ENCODE results near the gene HIVEP3.

The HIVEP3 gene

DNA sequence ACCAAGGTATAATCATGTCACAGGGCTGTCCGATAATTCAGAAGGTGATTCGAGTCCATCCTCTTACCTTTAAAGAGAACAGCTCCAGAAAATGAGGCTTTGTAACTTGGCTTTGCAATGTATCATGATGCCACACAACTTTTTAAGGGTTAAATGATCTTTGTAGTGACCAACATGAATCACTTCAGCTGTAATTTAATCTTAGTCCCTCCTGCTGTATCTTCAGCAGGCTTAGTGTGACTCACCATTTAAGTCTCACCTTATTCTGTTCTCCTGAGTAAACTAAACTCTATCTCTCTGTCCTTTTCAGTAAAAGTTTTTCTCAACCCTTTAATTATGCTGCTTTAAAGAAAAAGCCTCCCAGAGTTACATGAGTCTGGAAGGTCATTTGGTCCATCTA, 1.9 kb upstream of the HIVEP3 start:
- DNase-seq, result no peak

DNA sequence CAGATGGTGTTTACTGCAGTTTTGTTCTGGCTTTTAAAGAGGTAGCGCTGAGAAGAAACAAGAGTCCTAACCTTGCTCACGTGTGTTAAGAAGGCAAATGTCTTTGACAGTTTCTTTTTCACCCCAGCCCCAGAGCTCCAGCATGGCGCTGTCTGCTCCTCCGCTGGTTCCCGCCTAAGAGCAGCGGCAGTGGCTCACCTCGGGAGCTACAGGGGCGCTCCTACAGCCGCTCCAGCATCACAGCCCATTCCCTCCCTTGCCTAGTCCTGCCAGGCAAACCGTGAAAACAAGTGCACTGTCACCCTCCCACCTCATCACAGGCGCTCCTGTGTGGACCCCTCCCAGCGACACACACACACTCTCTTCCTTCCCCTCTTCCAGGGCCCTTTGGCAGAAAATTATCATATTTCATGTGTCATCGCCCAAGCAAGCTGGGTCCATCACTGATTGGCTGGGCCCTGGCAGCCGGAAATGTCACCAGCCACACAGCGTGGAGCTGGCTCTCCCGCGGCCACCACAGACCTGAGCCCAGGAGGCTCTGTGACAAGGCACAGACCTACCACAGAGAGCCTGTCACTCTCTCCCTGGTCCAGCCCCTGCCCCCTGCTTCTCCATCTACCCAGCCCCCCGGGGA, 1.2 kb upstream of the HIVEP3 start:
- DNase-seq, result peak; percentile 75

DNA sequence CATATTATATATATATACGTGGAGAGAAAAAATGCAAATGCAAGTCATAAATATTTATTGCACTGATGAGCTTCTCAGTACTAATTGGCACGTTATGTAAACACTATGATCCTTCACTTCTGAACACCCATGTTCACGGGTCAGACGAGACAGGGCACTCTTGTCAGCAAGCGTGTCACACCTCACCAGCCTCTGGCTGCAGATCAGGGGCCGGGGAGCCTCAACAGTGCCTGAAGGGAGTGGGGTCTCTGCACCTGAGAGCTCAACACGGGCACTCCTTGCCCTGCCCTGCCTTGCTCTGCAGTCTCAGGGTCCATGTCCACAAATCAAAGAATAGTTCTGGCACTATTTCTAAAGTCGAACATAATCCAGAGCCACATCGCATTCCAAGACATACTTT, 409 bp upstream of the HIVEP3 start:
- DNase-seq, result no peak

DNA sequence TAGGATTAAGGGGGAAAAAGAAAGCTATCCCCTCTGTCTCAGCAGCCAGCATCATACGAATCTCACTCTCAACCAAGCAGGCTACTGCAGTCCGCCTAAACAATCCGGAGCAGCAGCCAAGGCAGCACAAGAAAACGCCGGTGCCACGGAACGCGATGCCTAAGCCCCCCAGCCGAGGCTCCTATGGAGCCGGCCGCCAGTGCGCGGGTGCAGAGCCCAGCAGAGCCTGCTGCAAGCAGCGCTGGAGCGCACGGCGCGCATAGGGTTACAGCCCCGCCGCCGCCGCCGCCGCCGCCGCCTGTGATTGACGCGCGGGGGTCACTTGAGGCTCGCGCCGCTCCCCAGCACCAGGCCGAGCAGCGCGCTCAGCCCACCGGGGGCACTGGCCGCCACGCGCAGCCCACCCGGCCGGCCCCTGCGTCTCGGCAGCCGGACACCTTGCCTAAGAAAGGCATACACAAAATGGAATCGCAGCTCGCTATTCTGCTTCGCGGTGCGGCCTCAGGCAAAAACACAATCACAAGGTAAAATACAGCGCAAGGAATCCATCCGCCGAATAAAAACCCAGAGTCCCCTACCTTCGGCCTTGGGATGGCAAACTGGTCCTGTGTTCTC, 780 bp downstream of the HIVEP3 start:
- peak; percentile 63 for DNase-seq

DNA sequence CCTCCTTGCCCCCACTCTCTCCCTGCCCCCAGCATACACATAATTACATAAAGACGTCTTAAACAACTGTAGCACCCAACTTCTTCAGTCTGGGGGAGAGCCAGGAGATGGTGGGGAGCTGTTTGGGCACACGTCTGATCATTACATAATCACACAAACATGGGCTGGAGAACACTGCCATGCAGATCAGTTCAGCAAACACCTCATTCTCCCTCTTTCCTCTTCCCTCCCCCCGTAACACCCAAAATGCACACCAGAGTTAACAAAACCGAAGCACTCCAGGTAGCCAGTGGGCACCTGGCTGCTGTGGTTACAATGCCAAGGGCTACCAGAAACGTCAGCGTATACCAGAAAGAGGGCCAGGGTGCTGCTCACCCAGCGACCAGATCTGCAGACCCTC, 1.6 kb downstream of the HIVEP3 start:
- no peak for DNase-seq

DNA sequence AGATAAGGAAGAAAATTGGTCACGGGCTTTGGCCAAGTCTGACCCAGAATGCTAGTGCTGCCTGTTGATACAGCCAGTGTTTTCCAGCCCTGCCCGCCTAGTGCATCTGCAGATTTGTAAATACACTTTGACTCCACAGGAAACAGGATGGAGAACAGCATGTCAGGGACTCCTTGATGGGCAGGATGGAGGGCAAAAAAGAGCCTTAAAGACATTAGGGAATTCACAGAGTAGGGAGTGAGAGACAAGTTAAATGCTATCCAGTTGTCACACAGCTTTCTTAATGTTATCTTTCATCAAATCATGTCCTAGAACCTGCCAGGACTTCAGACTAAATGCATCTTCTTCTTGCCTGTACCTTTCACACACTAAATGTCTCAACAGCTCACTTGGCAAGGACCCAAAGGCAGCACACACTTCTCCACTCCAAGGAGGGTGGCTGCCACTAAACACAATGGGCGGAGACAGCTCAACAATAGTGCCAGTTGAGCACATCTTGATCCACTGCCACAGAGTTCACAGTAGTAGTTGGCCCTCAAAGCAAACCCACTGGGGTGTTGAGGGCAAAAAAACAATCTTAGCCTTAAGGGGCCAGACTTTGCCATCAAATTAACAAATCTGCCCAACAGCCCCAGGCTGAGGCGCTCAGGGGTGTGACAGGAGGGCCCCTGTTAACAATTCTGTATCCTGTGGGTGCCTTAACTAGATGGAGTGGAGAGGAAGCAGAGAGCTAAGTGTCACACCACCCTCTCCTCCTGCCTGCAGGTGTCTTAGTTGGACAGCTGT, 2.7 kb downstream of the HIVEP3 start:
- peak; percentile 33 for DNase-seq

DNA sequence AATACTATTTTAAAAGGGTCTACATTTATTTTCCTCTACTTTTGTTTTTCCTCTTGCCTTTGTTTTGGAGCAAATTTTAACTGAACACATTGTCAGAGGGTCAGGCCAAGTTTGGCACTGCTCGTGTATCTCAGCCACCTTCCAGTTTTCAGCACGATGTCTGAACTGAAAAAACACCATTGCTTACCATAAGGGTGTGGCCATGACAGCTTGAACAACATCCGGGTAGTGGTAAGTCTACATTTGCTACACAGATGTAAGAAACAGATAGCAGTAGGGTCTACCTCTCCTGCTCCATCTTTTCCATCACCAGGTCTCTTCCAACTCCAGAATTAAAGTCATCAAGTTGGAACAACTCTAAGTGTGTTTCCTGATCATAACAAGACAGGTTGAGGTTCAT, 4.2 kb downstream of the HIVEP3 start:
- no peak for DNase-seq

DNA sequence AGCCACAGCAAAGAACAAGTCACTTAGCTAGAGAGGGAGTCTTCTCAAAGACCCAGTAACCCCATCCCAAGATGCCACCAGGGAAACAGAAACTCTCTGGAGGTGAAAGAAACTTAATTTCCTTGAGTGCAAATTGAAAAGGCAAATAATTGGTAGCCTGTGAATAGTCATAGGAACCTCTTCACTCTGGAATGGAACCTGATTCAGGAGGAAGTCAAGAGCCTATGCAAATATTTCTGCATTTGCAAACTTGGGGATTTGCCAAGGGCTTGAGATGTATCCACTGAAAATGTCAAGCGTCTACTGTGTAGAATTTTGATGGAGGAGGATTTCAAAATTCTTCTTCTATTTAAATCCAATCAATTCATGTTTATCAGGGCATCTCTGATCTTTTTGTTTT, 5.7 kb downstream of the HIVEP3 start:
- DNase-seq, result no peak

DNA sequence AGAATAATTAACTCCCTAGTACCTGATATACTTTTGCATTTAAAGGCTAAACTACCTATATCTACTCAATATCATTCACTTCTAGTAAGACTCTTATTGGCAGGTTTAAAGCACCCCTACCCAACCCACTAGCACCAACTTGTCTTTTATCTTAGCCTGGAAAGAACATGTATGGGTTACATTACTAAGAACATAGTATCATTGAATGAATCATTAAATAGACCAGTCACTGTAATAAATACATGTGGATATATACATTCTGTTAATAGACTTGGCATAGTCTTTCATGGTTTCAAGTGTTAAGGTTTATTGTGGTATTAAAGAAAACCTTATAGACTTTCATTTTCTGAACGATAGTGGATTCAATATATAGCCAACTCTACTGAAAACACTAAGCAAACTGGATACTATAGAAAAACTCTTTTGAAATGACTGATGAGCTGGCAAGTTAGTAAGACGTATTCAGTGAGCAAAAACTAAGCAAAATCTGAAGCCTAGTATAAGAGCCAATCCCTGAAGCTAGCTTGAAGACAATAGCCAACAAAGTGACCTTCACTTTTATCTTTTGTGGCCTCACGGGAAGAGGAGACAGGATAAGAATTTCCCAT, 10.3 kb downstream of the HIVEP3 start:
- no peak for DNase-seq

DNA sequence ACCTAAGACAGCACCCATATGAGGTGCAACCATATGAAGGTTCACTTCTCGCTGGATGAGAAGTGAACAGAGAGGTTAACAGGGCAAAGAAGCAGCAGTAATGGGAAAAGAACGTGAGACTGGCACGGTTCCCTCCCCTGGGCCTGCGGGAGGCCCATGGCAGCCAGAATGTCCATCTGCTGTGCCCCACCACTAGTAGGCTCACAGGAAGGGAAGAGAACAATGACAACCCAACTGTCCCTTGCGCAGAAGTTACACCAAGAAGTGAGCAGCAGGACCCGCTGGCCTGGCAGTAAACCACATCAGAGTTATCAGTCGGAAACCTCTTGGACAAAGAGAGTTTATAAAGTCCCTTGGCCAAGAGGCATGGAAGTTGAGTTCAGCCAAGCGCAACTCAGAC, 11.3 kb downstream of the HIVEP3 start:
- no peak for DNase-seq

DNA sequence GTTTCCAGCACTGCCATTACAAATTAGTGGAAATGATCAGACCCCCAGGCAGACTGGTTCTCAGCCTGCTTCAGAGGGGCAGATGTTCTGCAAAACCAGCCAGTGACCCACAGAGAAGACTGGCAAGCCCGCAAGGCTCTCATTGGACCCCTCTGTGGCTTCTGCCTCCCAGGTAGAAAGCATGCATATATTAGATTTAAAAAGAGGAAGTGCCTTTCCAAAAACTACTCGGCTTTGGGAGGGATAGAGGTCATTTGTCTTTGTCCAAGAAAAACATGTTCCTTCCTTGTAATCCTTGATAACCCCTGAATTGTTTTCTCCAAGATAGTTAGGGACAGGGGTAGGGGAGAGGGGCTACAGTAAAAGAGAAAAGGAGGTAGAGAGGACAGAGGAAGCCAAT, 11.8 kb downstream of the HIVEP3 start:
- no peak for DNase-seq

DNA sequence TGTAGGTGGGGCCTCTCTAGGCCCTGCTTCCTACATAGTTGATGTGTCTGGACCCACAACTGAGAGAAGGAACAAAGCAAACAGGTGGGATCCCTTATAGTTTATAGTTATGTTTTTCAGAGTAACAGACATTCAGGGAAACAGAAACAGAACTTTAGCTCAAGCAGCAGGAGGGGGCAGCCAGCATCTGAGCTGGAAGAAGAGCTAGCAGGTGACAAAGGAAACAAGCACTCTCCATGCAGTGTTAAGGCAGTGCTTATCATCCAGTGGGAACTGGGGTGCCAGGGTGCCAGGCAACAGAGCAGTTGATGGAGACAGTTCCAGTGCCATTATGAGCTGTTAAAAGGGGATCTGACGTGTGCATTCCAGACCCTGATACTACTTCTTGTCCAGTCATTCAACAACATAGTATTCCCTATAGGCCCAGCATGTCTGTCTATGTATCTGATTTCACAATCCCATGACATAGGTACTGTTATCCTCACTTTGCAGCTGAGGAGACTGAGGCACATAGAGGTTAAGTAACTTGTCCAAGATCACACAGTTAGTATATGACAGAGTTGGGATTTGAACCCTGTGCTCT, 13.5 kb downstream of the HIVEP3 start:
- no peak for DNase-seq

DNA sequence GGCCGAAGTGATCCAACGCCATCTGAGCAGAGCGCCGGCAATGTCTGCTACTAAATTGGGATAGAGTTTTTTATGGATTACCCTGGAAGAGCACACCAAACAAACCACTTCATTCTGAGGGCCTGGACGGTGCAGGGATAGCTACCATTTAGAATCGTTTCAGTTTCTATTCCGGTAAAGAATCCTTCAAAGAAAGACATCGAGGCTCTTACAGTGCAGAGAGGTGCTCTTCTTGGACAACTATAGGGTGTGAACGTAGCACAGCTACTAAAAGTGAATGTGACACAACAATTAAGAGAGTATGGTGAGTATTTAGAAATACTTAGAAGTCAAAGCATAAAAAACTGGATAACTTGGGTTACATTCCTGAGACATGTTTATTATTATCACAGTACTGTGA, 16.1 kb downstream of the HIVEP3 start:
- no peak for DNase-seq

DNA sequence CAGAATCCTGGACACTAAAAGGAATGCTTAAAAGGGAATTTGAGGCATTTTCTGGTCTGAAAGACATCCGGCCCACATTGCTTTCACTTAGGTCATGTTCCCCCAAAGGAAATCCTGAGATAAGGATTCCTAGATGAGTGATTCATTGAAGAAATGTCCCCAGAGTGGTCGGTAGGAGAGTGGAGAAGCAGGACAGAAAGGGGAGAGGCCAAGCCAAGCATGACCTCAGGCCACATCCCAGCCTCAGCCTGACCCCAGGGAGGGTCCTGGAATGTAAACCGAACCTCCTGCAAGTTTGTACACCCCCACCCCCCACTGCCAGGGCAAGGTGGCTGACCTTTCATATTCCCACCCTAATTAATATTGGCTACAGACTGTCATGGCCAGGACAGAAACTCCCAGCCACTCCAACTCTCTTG, 16.6 kb downstream of the HIVEP3 start:
- no peak for DNase-seq

DNA sequence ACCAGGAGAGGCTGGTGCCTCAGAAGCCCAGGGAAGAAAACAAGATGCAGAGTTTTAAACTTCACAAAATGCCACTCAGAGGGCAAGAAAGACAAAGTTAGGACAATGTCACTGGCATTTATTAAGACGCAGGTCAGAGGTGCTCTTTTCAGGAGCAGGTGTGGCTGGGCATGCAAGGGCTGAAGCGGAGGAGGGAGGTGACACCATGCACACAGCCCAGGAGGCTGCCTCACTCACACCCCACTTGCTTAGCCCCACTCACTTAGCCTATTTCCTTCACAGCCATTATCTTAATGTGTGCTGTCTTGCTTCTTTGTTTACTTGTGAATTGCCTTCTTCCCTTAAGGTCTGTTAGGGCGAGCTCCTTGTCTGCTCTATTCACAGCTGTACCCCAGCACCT, 17.2 kb downstream of the HIVEP3 start:
- no peak for DNase-seq

DNA sequence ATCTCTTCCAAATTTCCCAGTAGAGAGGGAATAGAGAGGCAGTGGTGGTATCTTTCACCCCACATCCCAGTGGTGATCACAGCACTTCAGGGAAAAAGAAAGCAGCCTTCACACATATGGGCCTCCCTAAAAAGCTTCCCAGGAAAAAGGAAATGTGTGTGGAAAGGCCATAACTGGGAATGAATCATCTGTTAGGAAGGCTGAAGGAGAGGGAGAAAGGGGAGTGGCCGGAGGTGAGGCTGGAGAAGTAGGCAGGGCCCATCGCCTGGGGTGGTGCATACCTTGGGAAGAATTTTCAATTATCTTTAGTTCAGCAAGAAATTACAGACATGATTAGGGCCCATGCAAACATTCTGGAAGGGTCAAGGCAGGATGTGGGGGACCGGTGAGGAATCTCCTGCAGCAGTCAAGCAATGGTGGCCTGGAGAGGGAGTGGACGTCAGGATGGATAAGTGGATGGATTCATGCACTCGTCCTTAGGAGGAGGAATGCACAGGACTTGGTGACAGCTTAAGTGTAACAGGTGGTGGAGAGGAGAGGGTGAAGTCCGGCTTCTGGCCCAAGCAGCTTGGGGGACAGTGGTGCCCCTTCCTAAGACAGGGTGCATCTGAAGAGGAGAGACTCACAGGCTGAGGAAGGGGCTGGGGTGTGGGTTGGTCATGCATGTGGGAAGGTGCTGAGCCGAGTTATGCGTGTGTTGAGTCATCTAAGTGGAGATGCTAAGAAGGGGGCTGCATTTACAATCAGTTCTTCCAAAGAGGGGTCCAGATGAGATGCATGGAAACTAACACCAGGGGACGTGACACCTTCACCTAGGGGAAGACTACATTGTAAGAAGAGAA, 17.9 kb downstream of the HIVEP3 start:
- no peak for DNase-seq

DNA sequence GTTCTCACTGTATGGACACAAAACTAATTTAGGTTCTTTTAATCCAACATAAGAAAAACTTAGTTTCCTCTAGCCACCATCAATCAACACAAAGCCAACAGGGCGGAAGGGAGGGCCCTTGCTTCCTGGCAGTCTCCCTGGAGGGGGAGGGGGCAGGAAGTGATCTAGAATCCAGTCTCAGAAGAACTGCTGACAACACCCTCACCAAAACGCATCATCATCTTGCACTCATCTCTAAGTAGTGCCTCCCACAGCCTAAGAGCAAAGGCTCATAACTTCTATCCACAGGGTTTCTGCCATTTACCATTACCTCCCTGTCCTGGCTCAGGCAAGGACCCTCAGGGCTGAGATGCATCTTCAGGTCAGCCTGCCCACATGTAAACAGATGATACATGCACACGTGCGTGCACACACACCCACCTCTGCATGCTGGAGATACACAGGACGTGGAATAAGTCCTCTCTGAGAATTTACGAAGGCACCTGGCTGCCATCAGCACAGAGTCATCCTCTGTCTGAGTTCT, 20.5 kb downstream of the HIVEP3 start:
- DNase-seq, result peak; percentile 50

DNA sequence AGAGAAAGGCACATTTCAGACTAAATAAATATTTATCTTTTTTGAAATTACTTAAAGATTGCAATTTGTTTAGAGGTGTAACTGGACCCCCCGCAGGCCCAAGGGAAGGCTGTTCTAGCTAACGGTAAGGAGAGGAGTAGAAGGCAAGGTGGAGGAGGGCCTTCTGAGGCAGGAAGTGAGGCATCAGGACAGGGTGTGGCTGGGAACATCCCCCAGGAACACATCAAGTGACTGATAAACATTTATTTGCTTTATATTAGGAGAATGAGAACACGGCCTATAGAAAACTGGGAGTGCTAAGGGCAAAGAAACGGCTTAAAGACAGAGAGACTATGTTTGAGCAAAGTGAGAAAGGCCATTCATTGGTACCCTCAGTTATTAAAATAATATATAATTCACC, 23.2 kb downstream of the HIVEP3 start:
- no peak for DNase-seq

DNA sequence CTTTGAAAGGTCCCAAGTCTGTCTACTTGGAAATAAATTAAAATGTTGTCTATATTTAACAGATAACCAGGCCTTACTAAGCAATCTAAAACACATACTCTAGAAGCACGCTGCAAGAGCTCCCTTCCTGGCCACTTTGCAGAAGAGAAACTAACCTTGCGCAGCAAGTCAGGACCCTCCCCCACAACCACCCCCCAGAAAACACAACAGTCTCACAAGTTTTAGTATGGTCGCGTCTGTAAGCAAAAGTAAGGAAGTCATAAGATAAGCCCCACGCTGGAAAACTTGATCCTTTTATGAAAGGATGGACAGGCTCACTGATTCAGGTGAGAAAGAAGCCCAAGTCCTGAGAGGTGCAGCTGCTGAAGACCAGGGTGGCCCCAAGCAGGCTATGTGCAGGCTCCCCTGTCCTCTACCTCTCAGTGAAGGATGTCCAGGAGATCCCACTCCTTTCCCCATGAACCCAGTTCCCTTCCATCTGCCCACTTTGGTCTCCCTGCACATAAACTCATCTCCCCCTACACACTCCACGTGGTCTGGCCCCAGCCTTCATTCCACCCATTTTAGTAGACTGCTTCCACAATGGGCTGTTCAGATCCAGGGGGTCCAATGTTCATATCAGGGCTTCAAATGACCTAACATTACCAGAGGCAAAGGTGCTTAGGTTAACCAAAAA, 23.8 kb downstream of the HIVEP3 start:
- no peak for DNase-seq

DNA sequence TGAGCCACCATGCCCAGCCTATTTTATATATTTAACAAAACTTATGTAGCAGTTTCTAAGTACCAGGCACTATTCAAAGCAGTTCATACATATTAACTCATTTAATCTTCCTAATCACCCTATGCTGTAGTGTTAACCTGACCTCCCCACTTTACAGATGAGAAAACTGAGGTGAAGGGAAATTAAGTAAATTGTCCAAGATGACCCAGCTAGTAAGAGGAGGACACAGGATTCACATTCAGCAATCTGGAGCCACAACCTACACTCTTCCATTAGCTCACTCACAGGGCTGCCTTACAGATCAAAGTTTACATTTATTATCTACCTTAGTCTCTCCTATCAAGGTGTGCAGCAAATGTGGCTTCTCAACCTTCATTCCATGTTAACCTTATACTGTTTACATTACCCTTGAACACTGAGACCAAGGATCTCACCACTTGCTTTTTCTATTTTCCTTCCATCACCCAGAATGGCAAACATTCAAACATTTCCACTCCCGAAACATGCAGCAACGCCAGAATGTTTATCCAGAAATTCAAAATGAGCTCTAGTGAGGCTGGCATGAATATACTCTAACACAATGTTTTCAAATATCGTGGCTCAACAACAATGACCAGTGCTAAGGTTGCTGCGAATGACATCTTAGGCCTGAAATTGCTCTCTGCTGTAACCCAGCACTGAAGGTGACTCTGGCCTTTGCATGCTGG, 24.5 kb downstream of the HIVEP3 start:
- DNase-seq, result no peak

DNA sequence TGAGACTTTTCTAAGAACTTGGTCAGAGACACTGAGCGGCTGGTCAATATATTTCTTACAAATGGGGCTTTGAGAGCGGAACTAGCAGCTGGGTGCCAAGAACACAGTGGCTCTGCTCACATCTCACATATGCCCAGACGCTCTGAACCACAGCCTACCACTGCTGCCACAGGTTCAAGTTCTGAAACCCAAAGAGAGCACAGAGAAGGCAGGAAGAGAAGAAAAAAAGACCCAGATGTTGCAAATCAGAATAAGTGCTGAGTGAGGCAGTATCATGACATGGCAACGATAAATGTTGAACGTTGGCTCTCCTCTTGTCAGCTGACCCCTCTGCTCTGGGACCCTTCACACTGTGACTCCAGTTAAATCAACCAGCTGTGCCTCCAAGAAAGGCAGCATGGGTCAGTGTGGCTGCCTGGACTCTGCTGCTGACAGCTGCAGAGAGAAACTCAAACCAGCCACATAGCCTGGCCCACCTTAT, 26.4 kb downstream of the HIVEP3 start:
- DNase-seq, result no peak

Data from activated T-cell treated with anti-CD3 and anti-CD28 coated beads, Interleukin-2, amount 50 U/mL, for 1 hour (primary cell).